Psoas muscle (tissue), 8 donors: ENCODE measurements around the gene RFXANK. TPM values are rescaled to one million over a fixed set of nuclear protein-coding genes. Genes with fewer than 3 reads are reported as not detected.

ENCODE experiments used
- ATAC-seq, 4 donors: fragments of 200-7000 bp; cut with Tn5 transposase; one replicate each; pipeline ENCODE4 v1.9.1; 2020; ENCODE audit warnings: moderate library complexity in 3 of 4, mild to moderate bottlenecking in 2 of 4
- DNase-seq, 2 donors: peaks; one replicate each; pipeline ENCODE4 v3.0.0-alpha.2; 2020
- H3K27ac ChIP-seq: fragments of 200-600 bp; one replicate; pipeline ENCODE4 v1.8.0; 2022
- H3K27me3 ChIP-seq, 3 donors: fragments of 200-600 bp in 1 of 3; one replicate each; pipeline versions ENCODE4 v1.6.1 to v1.8.0; 2013 to 2022; ENCODE audit warnings: low read length in 2 of 3, mild to moderate bottlenecking in 2 of 3, moderate library complexity in 1 of 3; ENCODE audit not compliant: insufficient read depth in 3 of 3
- H3K36me3 ChIP-seq, 2 donors: fragments of 200-600 bp in 1 of 2; one replicate each; pipeline versions ENCODE4 v1.6.1 to v1.8.0; 2013 to 2022; ENCODE audit warnings: low read depth in 1 of 2, mild to moderate bottlenecking in 1 of 2, moderate library complexity in 1 of 2; ENCODE audit not compliant: insufficient read depth in 1 of 2
- H3K4me1 ChIP-seq: fragments of 200-600 bp; one replicate; pipeline ENCODE4 v1.8.0; 2022
- H3K4me3 ChIP-seq: fragments of 200-600 bp; one replicate; pipeline ENCODE4 v1.8.0; 2022; ENCODE audit warnings: mild to moderate bottlenecking
- H3K9me3 ChIP-seq: fragments of 200-600 bp; one replicate; pipeline ENCODE4 v1.8.0; 2022
- WGBS, 3 donors: extraction: QIAGEN DNeasy Blood & Tissue Kit; methylation state at CpG; one replicate each; pipeline versions ENCODE4 v1.1.6 to v1.1.7; 2013; 5-methylcytosine and 5-hydroxymethylcytosine counted together
- intact Hi-C, 2 donors: fragments of 100-400 bp; cut with DNase I; formaldehyde crosslinking; loops; one replicate each; pipeline versions ENCODE4 v1.11.0 to v1.14.2; 2022
- polyA plus RNA-seq, 3 donors: library from polyadenylated mRNA; stranded (reverse); fragments of 200-250 nt; gene quantifications; one replicate each; pipeline ENCODE4 v1.2.3, GENCODE V29; 2013
- total RNA-seq, 4 donors: library from RNA; stranded (reverse); fragmentation: NEBNext Ultra II Directional in 2 of 4; extraction: Animal tissue kit (Norgen Biotek cat#: 25700) in 2 of 4; gene quantifications; one replicate each; pipeline versions ENCODE4 v1.2.1 to v1.2.4, GENCODE V29; 2021 to 2023
- TF ChIP-seq, protein P1 (sequence below): fragments of 200-600 bp; IDR thresholded peaks from one replicate; pipeline ENCODE4 v1.8.0; 2022; ENCODE audit warnings: antibody characterized with exemption
- donor health status: healthy with polysubstance abuse.
- donor health status: DM: no; HTN: no; CAD: no; lungs with moderate emphysema.
- donor health status: Bipolar disorder and iron deficiency.
- donor health status: healthy.
- donor health status: DM: yes; HTN: yes; CAD: no.
- donor health status: DM: no; HTN: no; CAD: no.
- donor health status: DM: no; HTN: no; CAD: no.
- donor health status: DM: yes; HTN: yes; CAD: no.

RFXANK gene
- total and polyA plus RNA-seq, 7 donors = 33.3 to 64.9 (median 50.8) TPM

DNA sequence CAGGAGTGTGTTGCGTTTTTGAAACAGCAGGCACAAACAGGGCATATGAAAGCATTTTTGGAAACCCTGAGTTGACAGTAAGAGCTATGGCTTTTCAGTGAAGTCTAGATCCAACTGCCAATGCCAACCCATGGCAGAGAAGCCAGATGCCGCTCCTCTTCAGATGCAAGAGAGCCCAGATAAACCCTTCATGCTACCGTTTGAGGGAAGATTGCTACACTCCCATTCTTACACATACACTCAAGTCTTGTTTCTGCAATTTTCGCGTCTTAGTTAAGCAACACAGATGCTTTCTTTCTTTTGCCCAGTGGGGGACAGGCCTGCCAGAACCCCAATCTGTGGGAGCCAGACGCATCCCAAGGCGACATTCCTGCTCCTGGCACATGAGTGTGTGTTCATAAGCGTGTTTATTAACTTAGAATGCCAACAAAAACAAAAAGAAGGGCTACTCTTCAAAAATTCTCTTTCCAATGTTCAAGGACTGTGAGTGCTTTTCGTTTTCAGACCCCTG lies 10.5 kb upstream of the RFXANK start:
- DNase-seq (no peak), ATAC-seq (no peak)
- Histone ChIP-seq H3K27me3 (no peaks in the 10 kb centered on the region), H3K9me3 (no peaks in the 10 kb centered on the region), H3K4me3 (no peak overlapping the region), H3K36me3 (peaks cover 2 to 53% of the 10 kb centered on the region in 2 donors), H3K4me1 (no peaks in the 10 kb centered on the region), H3K27ac (no peak overlapping the region)
- intact Hi-C loops = no loop called here
- WGBS, 3 donors = 86 to 93% (median 91%) methylated on average over 9 of the region's 9 CpGs
- TF ChIP-seq, protein P1, sequence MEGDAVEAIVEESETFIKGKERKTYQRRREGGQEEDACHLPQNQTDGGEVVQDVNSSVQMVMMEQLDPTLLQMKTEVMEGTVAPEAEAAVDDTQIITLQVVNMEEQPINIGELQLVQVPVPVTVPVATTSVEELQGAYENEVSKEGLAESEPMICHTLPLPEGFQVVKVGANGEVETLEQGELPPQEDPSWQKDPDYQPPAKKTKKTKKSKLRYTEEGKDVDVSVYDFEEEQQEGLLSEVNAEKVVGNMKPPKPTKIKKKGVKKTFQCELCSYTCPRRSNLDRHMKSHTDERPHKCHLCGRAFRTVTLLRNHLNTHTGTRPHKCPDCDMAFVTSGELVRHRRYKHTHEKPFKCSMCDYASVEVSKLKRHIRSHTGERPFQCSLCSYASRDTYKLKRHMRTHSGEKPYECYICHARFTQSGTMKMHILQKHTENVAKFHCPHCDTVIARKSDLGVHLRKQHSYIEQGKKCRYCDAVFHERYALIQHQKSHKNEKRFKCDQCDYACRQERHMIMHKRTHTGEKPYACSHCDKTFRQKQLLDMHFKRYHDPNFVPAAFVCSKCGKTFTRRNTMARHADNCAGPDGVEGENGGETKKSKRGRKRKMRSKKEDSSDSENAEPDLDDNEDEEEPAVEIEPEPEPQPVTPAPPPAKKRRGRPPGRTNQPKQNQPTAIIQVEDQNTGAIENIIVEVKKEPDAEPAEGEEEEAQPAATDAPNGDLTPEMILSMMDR = no peak

DNA sequence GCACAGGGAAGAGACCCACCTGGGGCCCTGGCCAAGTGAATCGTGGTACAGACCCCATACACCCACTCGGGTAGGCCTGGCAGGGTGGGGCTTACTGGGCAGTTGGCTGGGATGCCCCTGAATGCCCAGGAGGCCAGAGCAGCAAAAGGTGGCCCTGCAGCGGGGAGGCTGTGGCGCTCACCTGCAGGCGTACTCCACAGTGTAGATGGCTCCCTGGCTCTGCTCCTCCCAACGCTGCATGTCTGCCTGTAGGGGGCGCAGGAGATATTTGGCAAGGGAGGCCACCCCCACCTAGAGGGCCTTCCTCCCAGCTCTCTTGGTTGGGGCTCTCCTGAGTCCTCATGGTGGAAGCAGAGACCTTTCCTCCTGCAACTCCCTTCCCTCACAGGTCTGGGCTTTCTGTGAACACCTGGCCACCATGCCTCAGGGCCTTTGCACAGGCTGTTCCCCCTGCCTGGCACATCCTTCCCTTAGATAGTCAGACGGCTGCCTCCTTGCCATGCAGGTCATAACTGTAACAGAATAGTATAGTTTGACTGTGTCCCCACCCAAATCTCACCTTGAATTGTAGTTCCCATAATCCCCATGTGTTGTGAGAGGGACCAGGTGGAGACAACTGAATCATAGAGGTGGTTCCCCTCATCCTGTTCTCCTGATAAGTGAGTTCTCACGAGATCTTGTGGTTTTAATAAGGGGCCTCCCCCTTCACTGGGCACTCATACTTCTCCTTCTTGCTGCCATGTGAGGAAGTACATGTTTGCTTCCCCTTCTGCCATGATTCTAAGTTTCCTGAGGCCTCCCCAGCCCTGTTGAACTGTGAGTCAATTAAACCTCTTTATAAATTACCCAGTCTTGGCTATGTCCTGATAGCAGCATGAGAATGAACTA lies 6.0 kb upstream of the RFXANK start:
- 61 to 65% (median 62%) methylated on average over 9 of the region's 9 CpGs for WGBS, 3 donors
- Histone ChIP-seq H3K4me1 (peaks cover 20% of the 10 kb centered on the region), H3K36me3 (peaks cover 2 to 37% of the 10 kb centered on the region in 2 donors), H3K27ac (no peak overlapping the region), H3K4me3 (no peak overlapping the region), H3K27me3 (no peaks in the 10 kb centered on the region), H3K9me3 (no peaks in the 10 kb centered on the region)
- ATAC-seq (peak in 3 of 4 donors; percentile 62 to 78 (median 67)), DNase-seq (no peak)
- TF ChIP-seq, protein P1 = peak; percentile 42
- intact Hi-C loops = no loop called here

DNA sequence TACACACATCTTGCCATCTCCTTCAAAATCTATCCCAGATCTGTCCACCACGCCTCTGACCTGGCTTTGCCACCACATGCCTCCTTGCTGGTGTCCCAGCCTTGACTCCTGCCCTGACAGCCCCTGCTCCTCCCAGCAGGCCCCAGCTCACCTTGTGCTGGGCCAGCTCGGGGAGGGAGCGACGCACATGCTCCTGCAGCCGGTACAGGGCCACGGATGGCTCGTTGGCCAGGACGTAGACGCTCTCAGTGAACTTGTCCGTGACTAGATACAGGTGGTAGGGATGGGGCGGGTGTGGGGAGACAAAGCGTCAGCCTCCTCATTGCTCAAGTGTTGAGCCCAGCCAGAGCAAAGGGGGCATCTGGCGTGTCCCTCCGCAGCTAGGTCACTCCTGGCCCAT lies 5.3 kb upstream of the RFXANK start:
- ATAC-seq = no peak
- peaks cover 2 to 31% of the 10 kb centered on the region in 2 donors for H3K36me3 ChIP-seq
- intact Hi-C loops = no loop called here

DNA sequence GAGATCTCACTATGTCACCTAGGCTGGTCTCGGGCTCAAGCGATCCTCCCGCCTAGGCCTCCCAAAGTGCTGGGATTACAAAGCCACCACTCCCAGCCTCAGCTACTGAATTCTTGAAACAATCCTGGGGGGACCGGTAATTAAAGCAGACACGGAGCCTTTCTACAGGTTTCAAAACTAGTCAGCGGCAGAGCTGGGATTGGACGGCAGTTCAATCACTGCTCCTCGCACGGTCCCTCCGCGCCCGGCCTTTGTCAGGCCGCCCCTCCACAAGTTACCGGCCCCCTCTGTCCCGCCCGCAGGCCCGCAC lies 335 bp upstream of the RFXANK start:
- Histone ChIP-seq H3K9me3 (no peaks in the 10 kb centered on the region), H3K4me3 (peak overlapping the region; percentile 84), H3K4me1 (peaks cover 36% of the 10 kb centered on the region), H3K36me3 (peaks cover 0 to 23% of the 10 kb centered on the region in 2 donors), H3K27me3 (no peaks in the 10 kb centered on the region), H3K27ac (peak overlapping the region; percentile 98)
- intact Hi-C loops = loop anchor here (2.0 to 5.0 kb wide), 2 partner anchors 129 to 131 kb away; partner anchors contain the start of genes MAU2 (in 2 of the 2) and SUGP1 (in 2 of the 2)
- ATAC-seq = no peak
- 0% methylated on average over 17 of the region's 17 CpGs for WGBS, 3 donors
- no peak for DNase-seq
- TF ChIP-seq, protein P1 = no peak

More for the DNA sequence above, 5.3 kb upstream of the RFXANK start:
- H3K27ac ChIP-seq = no peak overlapping the region
- H3K4me3 ChIP-seq = no peak overlapping the region
- H3K9me3 ChIP-seq = no peaks in the 10 kb centered on the region
- H3K4me1 ChIP-seq = peaks cover 23% of the 10 kb centered on the region
- H3K27me3 ChIP-seq = no peaks in the 10 kb centered on the region
- no peak for DNase-seq
- WGBS, 3 donors = 93 to 97% (median 94%) methylated on average over 14 of the region's 14 CpGs
- TF ChIP-seq, protein P1 = no peak
